NCI-H1105 (cell line): Measurements from ENCODE around the gene PRPH.
"Not testable (repeated sequence)": the region's sequence is repeated elsewhere in the genome, so short reads cannot be mapped to it uniquely, and the experiment has no call there.

Source experiments
- DNase-seq: peaks from one replicate; lab custom pipeline; 2025; lab: John Stamatoyannopoulos, UW

The PRPH gene

GRCh38 chr12:49333778-49334177 is 38.8 kb downstream of the PRPH start:
- not testable (repeated sequence) for DNase-seq

- DNase-seq = no peak
Observed at GRCh38 chr12:49334226-49334625, 39.3 kb downstream of the PRPH start.

- no peak for DNase-seq
Observed at GRCh38 chr12:49334681-49335080, 39.7 kb downstream of the PRPH start.

GRCh38 chr12:49335118-49335954 is 40.4 kb downstream of the PRPH start:
- no peak for DNase-seq

GRCh38 chr12:49335955-49336644 is 41.2 kb downstream of the PRPH start:
- no peak for DNase-seq

GRCh38 chr12:49336645-49337584 is 42.0 kb downstream of the PRPH start, which contains the start of gene C1QL4:
Gene C1QL4 (minus strand): TSS chr12:49337188. CDS start chr12:49336477, 711 bp downstream.
- DNase-seq = peak; percentile 36

- DNase-seq = no peak
Observed at GRCh38 chr12:49338830-49339463, 44.0 kb downstream of the PRPH start.

- DNase-seq = no peak
Observed at GRCh38 chr12:49339464-49339861, 44.5 kb downstream of the PRPH start.

- DNase-seq = no peak
Observed at GRCh38 chr12:49340095-49340870, 45.3 kb downstream of the PRPH start.

GRCh38 chr12:49340971-49341776 is 46.2 kb downstream of the PRPH start:
- no peak for DNase-seq

- DNase-seq = no peak
Observed at GRCh38 chr12:49341777-49342065, 46.8 kb downstream of the PRPH start.

GRCh38 chr12:49342066-49342913 is 47.3 kb downstream of the PRPH start:
- DNase-seq = peak; percentile 76

- no peak for DNase-seq
Observed at GRCh38 chr12:49342914-49343731, 48.2 kb downstream of the PRPH start.

GRCh38 chr12:49344486-49345050 is 49.6 kb downstream of the PRPH start:
- DNase-seq = no peak

- DNase-seq = peak; percentile 33
Observed at GRCh38 chr12:49345051-49345824, 50.3 kb downstream of the PRPH start.

- DNase-seq = no peak
Observed at GRCh38 chr12:49345825-49346658, 51.1 kb downstream of the PRPH start.
